CD4-positive, alpha-beta T cell treated with Interferon alpha-2 for 1 hour (primary cell): Measurements from ENCODE around the gene SGO2.
"Not testable (repeated sequence)": the region's sequence is repeated elsewhere in the genome, so short reads cannot be mapped to it uniquely, and the experiment has no call there.

ENCODE experiments used
- DNase-seq, 2 donors: peaks; one replicate each; pipeline ENCODE4 v3.0.0-alpha.2; 2020 to 2022

Gene SGO2

DNA sequence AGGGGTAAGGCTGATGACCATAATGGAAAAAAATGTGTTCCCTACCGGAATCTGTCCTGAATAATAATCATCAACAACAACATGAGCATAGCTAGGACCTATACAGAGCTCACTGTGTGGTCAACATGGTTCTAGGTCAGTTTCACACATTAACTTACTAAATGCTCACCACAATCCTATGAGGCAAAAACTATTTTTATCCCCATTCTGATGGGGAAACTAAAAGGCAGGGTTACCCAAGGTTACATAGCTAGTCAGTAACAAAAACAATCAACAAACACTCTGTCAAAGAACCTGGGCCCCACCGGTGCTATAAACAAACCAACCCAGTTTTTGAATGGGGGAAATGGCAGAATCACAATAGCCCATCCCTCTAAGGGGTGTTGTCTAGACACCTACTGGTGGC, 100.0 kb downstream of the SGO2 start:
- DNase-seq = no peak

DNA sequence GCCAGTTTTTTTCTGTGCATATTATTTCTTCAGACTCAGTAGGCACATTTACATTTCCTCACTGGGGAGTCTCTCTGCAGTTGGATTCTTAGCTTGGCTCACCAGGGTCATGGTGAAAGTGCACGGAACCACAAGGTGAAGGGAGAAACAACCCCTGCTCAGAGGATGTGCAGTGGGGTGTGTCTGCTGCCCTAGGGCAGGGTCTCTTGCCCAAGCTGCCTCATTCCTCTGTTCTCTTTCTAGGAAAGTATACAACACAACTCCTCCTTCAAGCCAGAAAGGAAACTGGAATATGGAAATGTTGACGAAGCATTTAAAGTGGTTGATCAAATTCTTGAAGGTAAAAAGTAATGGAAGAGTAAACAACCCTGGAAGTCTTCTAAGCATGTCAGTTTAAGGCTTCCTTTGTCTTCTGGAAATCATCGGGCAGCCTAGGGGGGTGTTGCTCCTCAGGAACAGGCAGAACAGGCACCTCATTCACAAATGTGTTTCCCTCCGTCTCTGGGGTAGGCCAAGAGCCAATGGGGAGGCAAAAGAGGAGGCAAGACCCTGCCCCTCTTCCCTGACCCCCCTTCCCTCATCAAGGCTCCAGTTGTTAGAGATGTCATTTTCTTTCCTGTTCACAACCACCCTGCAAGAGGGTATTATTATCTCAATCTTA, 101.2 kb downstream of the SGO2 start:
- DNase-seq = no peak

DNA sequence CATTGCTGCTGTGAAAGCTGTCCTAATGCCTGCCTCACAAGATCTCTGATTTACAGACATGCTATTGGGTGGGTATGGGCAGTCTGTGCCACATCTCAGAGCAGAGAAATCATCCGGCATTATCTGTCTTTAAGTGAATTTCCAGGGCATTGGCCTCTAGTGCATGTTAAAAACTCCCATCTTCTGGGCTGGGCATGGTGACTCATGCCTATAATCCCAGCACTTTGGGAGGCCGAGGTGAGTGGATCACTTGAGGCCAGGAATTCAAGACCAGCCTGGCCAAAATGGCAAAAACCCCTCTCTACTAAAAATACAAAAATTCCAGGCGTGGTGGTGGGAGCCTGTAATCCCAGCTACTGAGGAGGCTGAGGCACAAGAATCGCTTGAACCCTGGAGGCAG, 102.5 kb downstream of the SGO2 start:
- DNase-seq = not testable (repeated sequence)

DNA sequence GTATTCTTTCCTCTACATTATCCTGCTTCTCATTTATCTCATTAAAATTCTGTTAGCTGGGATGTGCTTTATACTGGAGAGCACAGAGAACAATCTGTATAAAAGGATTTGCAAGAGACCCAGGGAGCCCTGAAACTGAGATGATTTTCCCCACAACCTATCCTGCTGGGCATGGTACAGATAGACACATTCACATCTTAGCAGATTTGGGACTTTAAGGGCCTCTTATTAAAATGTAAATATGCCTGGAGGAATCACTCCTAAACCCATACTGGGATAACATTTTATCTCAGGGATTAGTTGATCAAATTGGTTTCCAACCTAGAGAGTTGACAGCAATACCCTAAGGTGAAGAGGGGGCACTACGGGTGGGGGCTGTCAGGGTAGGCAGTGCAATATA, 105.3 kb downstream of the SGO2 start:
- no peak for DNase-seq
